Hepatocyte (in vitro differentiated cells): Measurements from ENCODE around the gene P3H3.

Source experiments
- CTCF ChIP-seq: fragments of 200-600 bp; sonication (generic); IDR thresholded peaks from 2 replicates; pipeline ENCODE4 v1.5.1; 2016; ENCODE audit warnings: antibody characterized with exemption, mild to moderate bottlenecking; ENCODE audit not compliant: poor library complexity
- EZH2 ChIP-seq: fragments of 200-600 bp; sonication (generic); IDR thresholded peaks from 2 replicates; pipeline ENCODE4 v1.6.1; 2016; ENCODE audit warnings: antibody characterized with exemption, mild to moderate bottlenecking, borderline replicate concordance
- EZH2phosphoT487 ChIP-seq: fragments of 200-600 bp; sonication (generic); IDR thresholded peaks from one replicate; pipeline ENCODE4 v1.6.1; 2018; ENCODE audit warnings: antibody characterized with exemption, mild to moderate bottlenecking, low read depth, moderate library complexity; ENCODE audit not compliant: unreplicated experiment, severe bottlenecking

- no peak for TF ChIP-seq CTCF
- TF ChIP-seq EZH2 = no peak
- no peak for TF ChIP-seq EZH2phosphoT487
Measured at GRCh38 chr12:6784761-6785160, 43.4 kb upstream of the P3H3 start.
